Esophagus muscularis mucosa (tissue), 4 donors: Measurements from ENCODE around the gene PSMA3. TPM values are rescaled to one million over a fixed set of nuclear protein-coding genes. Genes with fewer than 3 reads are reported as not detected.

Experiments
- DNase-seq: peaks from one replicate; pipeline ENCODE4 v3.0.0-alpha.2; 2017; ENCODE audit errors: extremely low spot score
- H3K27ac ChIP-seq, 4 donors: fragments of 200-600 bp; sonication (generic); replicated peaks in 1 of 4; 1 replicate in 3 of 4; 2 replicates in 1 of 4; pipeline ENCODE4 v1.5.1; 2016 to 2019; ENCODE audit warnings: mild to moderate bottlenecking in 1 of 4
- H3K27me3 ChIP-seq, 4 donors: fragments of 200-600 bp; sonication (generic); one replicate each; pipeline versions ENCODE4 v1.5.1 to v1.6.0; 2016 to 2019
- H3K36me3 ChIP-seq, 4 donors: fragments of 200-600 bp; sonication (generic); one replicate each; pipeline ENCODE4 v1.5.1; 2016 to 2019
- H3K4me1 ChIP-seq, 4 donors: fragments of 200-600 bp; sonication (generic); one replicate each; pipeline ENCODE4 v1.5.1; 2016 to 2019
- H3K4me3 ChIP-seq, 4 donors: fragments of 200-600 bp; sonication (generic); 1 replicate in 2 of 4; 2 replicates in 2 of 4; pipeline ENCODE4 v1.5.1; 2016 to 2019; ENCODE audit warnings: mild to moderate bottlenecking in 4 of 4, moderate library complexity in 1 of 4
- H3K9me3 ChIP-seq, 4 donors: fragments of 200-600 bp; sonication (generic); 1 replicate in 3 of 4; 2 replicates in 1 of 4; pipeline ENCODE4 v1.5.1; 2016 to 2019
- EP300 ChIP-seq: sonication (generic); formaldehyde crosslinking; IDR thresholded peaks from one replicate; pipeline ENCODE4 v1.6.1; 2017; ENCODE audit warnings: antibody characterized with exemption
- POLR2A ChIP-seq: fragments of 450-650 bp; IDR thresholded peaks from one replicate; pipeline ENCODE4 v1.6.1; 2017; ENCODE audit warnings: antibody characterized with exemption, moderate library complexity, mild to moderate bottlenecking, low read depth
- POLR2AphosphoS5 ChIP-seq, 2 donors: sonication (generic); formaldehyde crosslinking; IDR thresholded peaks; one replicate each; pipeline ENCODE4 v1.6.1; 2017; ENCODE audit warnings: antibody characterized with exemption in 2 of 2
- WGBS: methylation state at CpG from one replicate; pipeline ENCODE4 v1.1.5; 2018; 5-methylcytosine and 5-hydroxymethylcytosine counted together
- intact Hi-C: fragments of 100-400 bp; cut with DNase I; formaldehyde crosslinking; loops from one replicate; pipeline ENCODE4 v1.15.1; 2023
- total RNA-seq, 4 donors: library from RNA; depleted of rRNA; stranded (reverse); fragments of >200 nt; gene quantifications; one replicate each; pipeline versions ENCODE4 v1.1.0 to v1.2.1, GENCODE V29; 2016
- TF ChIP-seq, protein P1 (sequence below), 3 experiments: fragments of 200-600 bp in 2 of 3; fragments of 450-650 bp in 1 of 3; sonication (generic) in 2 of 3; IDR thresholded peaks; one replicate each; pipeline ENCODE4 v1.5.1; 2017 to 2019; ENCODE audit warnings: antibody characterized with exemption in 3 of 3, mild to moderate bottlenecking in 2 of 3, moderate library complexity in 1 of 3

Gene PSMA3
- total RNA-seq: 10 to 100 TPM; 69.8 to 98.0 (median 84.8) TPM

DNA sequence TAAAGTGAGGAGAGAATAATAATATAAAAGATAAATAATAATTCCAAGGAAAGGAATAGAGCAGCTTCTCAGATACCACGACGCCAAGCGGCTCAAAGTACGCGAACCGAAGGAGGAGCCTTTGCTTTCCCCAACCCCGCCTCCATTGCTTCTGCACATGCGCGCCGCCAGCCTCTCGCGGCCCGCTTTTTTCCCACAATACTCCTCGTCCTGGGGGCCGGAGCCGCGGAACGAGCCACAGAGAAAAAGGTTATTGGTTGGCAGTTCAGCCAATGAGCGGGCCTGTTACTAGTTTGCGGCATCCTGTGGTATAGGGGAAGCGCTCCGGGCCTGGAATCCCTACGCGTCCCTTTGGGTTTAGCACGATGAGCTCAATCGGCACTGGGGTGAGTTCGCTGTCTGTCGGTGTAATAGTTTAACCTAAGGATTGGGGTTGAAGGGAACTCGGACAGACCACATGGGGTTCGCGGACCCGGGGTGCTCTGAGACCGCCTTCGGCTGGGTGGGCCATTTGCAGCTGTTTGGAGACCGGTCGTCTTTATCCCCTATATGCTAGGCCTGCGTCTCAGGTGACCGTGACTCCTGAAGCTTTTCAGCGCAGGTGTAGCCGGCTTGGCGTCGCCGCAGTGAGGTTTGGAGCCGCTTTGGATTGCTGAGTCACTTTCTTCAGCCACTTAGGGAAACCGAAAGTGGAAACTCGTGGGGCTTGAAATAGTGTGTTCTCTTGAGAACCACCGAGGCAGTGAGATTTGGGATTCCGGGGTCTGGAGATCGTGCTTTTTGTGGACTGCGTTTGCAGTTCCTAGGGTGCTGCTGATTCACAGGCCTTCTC lies at the start of gene PSMA3:
Gene PSMA3, plus strand, starts transcription at position 288 of the 832 bp plus-strand sequence. Its CDS starts 78 bp downstream, at position 366.
- H3K27ac ChIP-seq: peak within 1 kb of the TSS; percentile 90 to 98 (median 96)
- peaks cover 26 to 43% (median 35%) of the 10 kb centered on the region in 4 donors for H3K4me1 ChIP-seq
- H3K36me3 ChIP-seq: peaks cover 5 to 22% (median 14%) of the 10 kb centered on the region in 4 donors
- WGBS: 0% methylated on average over 39 of the region's 50 CpGs
- no peaks in the 10 kb centered on the region for H3K9me3 ChIP-seq
- TF ChIP-seq, protein P1, sequence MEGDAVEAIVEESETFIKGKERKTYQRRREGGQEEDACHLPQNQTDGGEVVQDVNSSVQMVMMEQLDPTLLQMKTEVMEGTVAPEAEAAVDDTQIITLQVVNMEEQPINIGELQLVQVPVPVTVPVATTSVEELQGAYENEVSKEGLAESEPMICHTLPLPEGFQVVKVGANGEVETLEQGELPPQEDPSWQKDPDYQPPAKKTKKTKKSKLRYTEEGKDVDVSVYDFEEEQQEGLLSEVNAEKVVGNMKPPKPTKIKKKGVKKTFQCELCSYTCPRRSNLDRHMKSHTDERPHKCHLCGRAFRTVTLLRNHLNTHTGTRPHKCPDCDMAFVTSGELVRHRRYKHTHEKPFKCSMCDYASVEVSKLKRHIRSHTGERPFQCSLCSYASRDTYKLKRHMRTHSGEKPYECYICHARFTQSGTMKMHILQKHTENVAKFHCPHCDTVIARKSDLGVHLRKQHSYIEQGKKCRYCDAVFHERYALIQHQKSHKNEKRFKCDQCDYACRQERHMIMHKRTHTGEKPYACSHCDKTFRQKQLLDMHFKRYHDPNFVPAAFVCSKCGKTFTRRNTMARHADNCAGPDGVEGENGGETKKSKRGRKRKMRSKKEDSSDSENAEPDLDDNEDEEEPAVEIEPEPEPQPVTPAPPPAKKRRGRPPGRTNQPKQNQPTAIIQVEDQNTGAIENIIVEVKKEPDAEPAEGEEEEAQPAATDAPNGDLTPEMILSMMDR (IDR thresholded peaks at IDR 0.05): no peak
- TF ChIP-seq POLR2A (peak; percentile 76), EP300 (no peak), POLR2AphosphoS5 (IDR thresholded peaks at IDR 0.05) (peak; percentile 96)
- H3K27me3 ChIP-seq: no peaks in the 10 kb centered on the region
- H3K4me3 ChIP-seq: peak within 1 kb of the TSS; percentile 72 to 91 (median 86)
- peak; percentile 99 for DNase-seq
- intact Hi-C loops: loop anchor here (5.0 to 10.0 kb wide), 2 partner anchors 53 to 180 kb away; partner anchors contain the start of genes ARID4A, KIAA0586 and TIMM9

GRCh38 chr14:58196198-58196597 lies 48.4 kb upstream of the PSMA3 start:
- H3K27ac ChIP-seq: no peak overlapping the region
- peaks cover 4 to 15% (median 13%) of the 10 kb centered on the region in 4 donors for H3K4me1 ChIP-seq
- 92% methylated on average over 1 of the region's 1 CpG for WGBS
- no peaks in the 10 kb centered on the region for H3K9me3 ChIP-seq
- intact Hi-C loops: no loop called here
- no peak overlapping the region for H3K4me3 ChIP-seq
- TF ChIP-seq POLR2AphosphoS5 (IDR thresholded peaks at IDR 0.05): no peak
- TF ChIP-seq EP300: no peak
- TF ChIP-seq, protein P1 (IDR thresholded peaks at IDR 0.05): no peak
- TF ChIP-seq POLR2A: no peak
- no peak for DNase-seq
- no peaks in the 10 kb centered on the region for H3K27me3 ChIP-seq
- H3K36me3 ChIP-seq: no peaks in the 10 kb centered on the region

DNA sequence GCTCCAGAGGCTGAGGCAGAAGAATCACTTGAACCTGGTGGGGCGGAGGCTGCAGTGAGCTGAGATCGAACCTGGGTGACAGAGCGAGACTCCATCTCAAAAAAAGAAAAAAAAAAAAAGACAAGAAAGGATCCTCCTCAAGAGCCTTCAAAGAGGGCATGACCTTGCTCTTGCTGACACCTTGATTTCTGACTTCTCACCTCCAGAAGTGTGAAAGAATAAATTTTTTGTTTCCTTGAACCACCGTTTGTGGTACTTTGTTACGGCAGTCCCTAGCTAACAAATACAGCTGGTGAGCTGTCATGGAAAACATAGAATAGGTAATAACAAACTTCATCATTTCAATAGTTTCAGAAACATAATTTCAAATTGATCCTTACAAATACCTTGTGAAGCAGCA lies 46.6 kb upstream of the PSMA3 start:
- Histone ChIP-seq H3K9me3 (no peaks in the 10 kb centered on the region), H3K27ac (no peak overlapping the region), H3K27me3 (no peaks in the 10 kb centered on the region), H3K36me3 (peaks cover 0 to 4% (median 3%) of the 10 kb centered on the region in 4 donors), H3K4me1 (peaks cover 12 to 30% (median 26%) of the 10 kb centered on the region in 4 donors), H3K4me3 (no peak overlapping the region)
- TF ChIP-seq EP300 (no peak), POLR2AphosphoS5 (IDR thresholded peaks at IDR 0.05) (no peak), POLR2A (no peak)
- TF ChIP-seq, protein P1 (IDR thresholded peaks at IDR 0.05): no peak
- intact Hi-C loops: no loop called here
- DNase-seq: no peak
- 94% methylated on average over 5 of the region's 5 CpGs for WGBS

DNA sequence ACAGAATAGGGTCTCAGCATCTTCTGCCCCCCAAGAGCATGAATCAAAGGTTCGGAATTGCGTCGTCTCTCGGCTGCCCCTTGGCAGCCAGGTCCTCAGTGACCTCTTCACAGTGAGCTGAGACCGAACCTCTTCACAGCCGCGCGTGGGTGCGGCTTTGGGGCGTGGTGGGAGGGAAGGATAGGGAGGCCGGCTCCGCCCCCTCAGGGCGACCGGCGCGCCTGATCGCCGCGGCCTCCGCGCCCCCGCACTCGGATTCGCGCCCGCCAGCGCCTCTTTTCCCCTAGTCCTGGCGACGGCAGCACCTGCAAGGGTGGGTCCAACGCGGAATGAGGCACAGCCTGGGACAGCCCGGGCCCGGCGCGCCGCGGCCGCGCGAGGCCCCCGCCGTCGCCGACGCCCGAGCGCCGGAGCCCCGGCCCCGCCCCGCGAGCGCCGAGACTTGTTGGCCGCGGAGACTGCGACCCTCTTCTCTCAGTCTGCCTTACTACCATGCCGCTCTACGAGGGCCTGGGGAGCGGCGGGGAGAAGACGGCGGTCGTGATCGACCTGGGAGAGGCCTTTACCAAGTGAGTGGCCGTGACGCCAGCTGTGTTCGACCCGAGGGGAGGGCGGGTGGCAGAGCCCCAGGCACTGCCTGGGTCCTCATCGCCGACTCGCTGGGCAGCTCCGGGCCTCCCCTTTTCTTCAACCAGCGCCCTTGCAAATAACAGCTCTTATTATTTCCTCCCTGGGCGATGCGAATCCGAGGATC lies 44.7 kb upstream of the PSMA3 start, which contains the start of gene ACTR10:
Gene ACTR10, plus strand, starts transcription at position 424 of the 754 bp plus-strand sequence. Its CDS starts 69 bp downstream, at position 493.
- Histone ChIP-seq H3K4me1 (peaks cover 12 to 30% (median 26%) of the 10 kb centered on the region in 4 donors), H3K36me3 (peaks cover 0 to 22% (median 17%) of the 10 kb centered on the region in 4 donors), H3K27me3 (no peaks in the 10 kb centered on the region), H3K9me3 (no peaks in the 10 kb centered on the region), H3K4me3 (peak within 1 kb of the TSS; percentile 74 to 97 (median 78)), H3K27ac (peak within 1 kb of the TSS; percentile 92 to 94 (median 93))
- DNase-seq: peak; percentile 95
- WGBS: 0% methylated on average over 8 of the region's 78 CpGs
- intact Hi-C loops: loop anchor here (5.0 kb wide), 1 partner anchor 37 kb away; no protein-coding TSS in a partner anchor
- TF ChIP-seq POLR2AphosphoS5 (IDR thresholded peaks at IDR 0.05): peak; percentile 82 to 90
- TF ChIP-seq, protein P1 (IDR thresholded peaks at IDR 0.05): peak in 1 of 3 experiments; percentile 8
- TF ChIP-seq EP300: no peak
- TF ChIP-seq POLR2A: no peak
